ENCODE measurements around the gene PPP2R5E. TPM values are rescaled to one million over a fixed set of nuclear protein-coding genes. Genes with fewer than 3 reads are reported as not detected.

The PPP2R5E gene
- total RNA-seq, 1 donor from 2014 or later: 67.7 TPM

DNA sequence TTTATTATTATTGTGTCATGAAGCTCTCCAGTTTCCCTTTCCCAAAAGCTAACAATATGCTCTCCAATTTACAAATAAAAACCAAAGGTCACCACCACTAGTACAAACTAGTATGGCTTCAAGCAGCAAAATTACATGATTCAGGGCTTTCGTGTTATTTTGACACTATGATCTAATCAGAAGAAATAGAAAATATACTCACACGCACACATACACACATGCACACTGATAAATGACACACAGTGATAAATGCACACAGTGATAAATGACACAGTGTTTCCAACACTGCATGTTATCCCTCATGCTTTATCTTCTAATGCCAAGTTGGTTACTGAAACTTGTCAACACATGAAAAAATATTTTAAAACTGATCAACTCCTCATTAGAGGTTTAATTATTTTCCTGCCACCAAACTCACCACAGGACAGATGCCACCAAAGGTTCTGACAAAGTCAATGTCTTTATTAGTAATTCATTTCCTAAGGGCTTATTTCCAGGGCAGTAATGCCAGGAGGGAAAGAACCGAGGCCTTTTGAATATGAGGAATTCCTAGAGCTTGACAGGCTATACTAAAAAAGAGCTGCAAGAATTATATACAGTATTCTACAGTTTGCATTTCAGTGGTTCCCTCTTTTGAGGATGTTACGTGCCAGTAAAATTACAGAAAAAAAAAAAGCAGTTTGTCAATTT is 82.4 kb downstream of the PPP2R5E start:
- Mint-ChIP-seq H3K4me3 (ENCODE audit: unreplicated experiment) (no peak overlapping the region), H3K36me3 (ENCODE audit: unreplicated experiment) (no peaks in the 10 kb centered on the region), H3K9me3 (ENCODE audit: unreplicated experiment) (peaks cover 3% of the 10 kb centered on the region), H3K27ac (ENCODE audit: unreplicated experiment) (no peak overlapping the region), H3K27me3 (ENCODE audit: unreplicated experiment) (no peaks in the 10 kb centered on the region), H3K4me1 (ENCODE audit: low read depth, unreplicated experiment) (peaks cover 6% of the 10 kb centered on the region)
- TF ChIP-seq, protein P1, sequence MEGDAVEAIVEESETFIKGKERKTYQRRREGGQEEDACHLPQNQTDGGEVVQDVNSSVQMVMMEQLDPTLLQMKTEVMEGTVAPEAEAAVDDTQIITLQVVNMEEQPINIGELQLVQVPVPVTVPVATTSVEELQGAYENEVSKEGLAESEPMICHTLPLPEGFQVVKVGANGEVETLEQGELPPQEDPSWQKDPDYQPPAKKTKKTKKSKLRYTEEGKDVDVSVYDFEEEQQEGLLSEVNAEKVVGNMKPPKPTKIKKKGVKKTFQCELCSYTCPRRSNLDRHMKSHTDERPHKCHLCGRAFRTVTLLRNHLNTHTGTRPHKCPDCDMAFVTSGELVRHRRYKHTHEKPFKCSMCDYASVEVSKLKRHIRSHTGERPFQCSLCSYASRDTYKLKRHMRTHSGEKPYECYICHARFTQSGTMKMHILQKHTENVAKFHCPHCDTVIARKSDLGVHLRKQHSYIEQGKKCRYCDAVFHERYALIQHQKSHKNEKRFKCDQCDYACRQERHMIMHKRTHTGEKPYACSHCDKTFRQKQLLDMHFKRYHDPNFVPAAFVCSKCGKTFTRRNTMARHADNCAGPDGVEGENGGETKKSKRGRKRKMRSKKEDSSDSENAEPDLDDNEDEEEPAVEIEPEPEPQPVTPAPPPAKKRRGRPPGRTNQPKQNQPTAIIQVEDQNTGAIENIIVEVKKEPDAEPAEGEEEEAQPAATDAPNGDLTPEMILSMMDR (IDR thresholded peaks at IDR 0.05; ENCODE audit: partially characterized antibody, unreplicated experiment): no peak
- no peak for DNase-seq

DNA sequence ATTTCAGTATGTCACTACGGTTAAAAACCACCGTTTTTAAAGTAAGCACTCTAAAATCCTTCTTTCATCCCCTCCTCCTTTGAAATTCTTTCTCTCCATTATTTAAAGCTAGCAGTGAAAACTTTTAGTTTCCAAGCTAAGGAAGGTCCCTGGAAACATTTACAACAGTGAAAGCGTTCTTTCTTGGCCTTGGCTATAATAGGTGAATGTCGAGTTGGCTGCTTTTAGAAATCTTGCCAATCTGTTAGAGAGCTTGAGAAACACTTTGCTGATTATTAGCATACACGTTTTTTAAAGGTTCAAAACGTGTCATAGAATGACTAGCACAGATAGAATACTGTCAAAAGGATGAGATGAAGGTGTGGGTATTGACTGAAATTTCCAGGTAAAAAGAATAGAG is 83.4 kb downstream of the PPP2R5E start:
- H3K27me3 Mint-ChIP-seq (ENCODE audit: unreplicated experiment): no peaks in the 10 kb centered on the region
- no peak for DNase-seq
- H3K9me3 Mint-ChIP-seq (ENCODE audit: unreplicated experiment): peaks cover 3% of the 10 kb centered on the region
- H3K4me1 Mint-ChIP-seq (ENCODE audit: low read depth, unreplicated experiment): peaks cover 13% of the 10 kb centered on the region
- no peak overlapping the region for H3K27ac Mint-ChIP-seq (ENCODE audit: unreplicated experiment)
- no peak overlapping the region for H3K4me3 Mint-ChIP-seq (ENCODE audit: unreplicated experiment)
- H3K36me3 Mint-ChIP-seq (ENCODE audit: unreplicated experiment): no peaks in the 10 kb centered on the region
- TF ChIP-seq, protein P1 (IDR thresholded peaks at IDR 0.05; ENCODE audit: partially characterized antibody, unreplicated experiment): no peak

DNA sequence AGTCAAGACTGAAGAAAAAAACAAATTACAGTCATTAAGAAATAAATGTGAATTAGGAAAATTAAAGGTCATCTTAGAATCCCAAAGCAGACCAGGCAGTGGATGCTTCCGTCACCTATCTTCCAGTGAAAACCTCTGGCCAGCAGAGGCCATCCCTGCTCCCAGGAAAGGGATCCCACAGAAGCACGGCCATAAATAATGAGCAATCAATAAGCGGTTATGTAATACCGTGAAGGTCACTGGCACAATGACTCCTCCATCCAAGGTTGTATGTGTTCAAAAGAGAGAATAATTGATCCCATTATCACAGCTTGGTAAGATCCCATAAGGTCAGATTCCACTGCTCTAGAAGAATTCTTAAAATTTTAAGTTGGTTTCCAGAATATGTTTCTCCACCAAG is 85.7 kb downstream of the PPP2R5E start:
- DNase-seq: no peak
- Mint-ChIP-seq H3K4me3 (ENCODE audit: unreplicated experiment) (no peak overlapping the region), H3K4me1 (ENCODE audit: low read depth, unreplicated experiment) (peaks cover 15% of the 10 kb centered on the region), H3K36me3 (ENCODE audit: unreplicated experiment) (no peaks in the 10 kb centered on the region), H3K27me3 (ENCODE audit: unreplicated experiment) (no peaks in the 10 kb centered on the region), H3K27ac (ENCODE audit: unreplicated experiment) (no peak overlapping the region), H3K9me3 (ENCODE audit: unreplicated experiment) (peaks cover 2% of the 10 kb centered on the region)
- TF ChIP-seq, protein P1 (IDR thresholded peaks at IDR 0.05; ENCODE audit: partially characterized antibody, unreplicated experiment): no peak

DNA sequence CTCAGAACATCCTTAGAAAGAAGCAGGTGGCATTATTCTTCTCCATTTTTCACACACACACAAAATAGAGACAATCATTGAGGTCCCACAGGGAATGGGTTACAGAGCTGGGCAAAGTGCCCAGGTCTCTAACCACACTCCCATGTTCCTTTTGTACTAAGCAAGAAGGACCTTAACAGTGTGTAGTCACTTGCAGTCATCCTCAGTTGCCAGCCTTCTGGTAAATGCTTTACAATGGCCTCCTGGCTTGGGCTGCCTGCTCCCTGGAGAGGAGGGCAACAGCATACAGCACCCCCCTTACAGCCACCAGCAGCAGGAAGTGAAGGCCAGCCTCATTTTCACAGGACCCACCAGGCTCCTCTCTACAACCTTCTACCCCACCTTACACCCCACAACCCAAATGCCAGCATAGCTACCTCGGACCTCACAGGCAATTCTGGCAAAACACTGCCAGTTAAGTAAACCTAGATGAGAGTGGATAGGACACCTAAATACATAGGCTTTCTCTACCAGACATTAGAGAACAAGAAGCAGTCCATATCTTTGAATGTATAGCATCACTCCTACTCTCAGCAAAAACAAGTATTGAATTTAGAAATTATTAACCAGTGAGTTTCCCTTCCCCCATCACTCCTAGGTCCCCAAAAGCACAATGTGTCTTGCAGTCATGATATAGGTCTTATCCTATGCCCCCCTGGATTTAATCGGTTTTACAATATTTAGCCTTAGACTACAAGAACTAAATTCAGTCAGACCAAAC is 88.1 kb downstream of the PPP2R5E start:
- DNase-seq: peak; percentile 20
- Mint-ChIP-seq H3K9me3 (ENCODE audit: unreplicated experiment) (peaks cover 2% of the 10 kb centered on the region), H3K36me3 (ENCODE audit: unreplicated experiment) (no peaks in the 10 kb centered on the region), H3K27me3 (ENCODE audit: unreplicated experiment) (no peaks in the 10 kb centered on the region), H3K4me3 (ENCODE audit: unreplicated experiment) (no peak overlapping the region), H3K27ac (ENCODE audit: unreplicated experiment) (peak overlapping the region; percentile 28), H3K4me1 (ENCODE audit: low read depth, unreplicated experiment) (peaks cover 15% of the 10 kb centered on the region)
- TF ChIP-seq, protein P1 (IDR thresholded peaks at IDR 0.05; ENCODE audit: partially characterized antibody, unreplicated experiment): no peak

DNA sequence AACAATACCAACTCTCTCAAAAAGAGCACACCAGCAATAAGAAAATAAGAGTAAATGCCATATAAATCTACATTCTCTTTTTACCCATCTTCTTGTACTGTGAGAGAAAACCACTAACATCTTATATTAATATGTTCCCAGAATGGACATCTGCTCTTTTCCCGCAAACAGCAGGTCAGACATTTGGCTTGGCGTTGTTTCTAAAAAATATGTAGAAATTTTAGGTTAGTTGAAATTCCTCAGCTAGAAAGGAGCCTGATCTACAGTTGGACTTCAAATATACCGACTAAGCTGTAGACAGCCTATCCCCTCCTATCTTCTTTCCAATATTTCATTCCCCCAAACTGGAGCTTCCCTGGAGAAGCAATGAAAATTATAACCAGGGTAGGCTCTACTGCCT is 88.7 kb downstream of the PPP2R5E start:
- TF ChIP-seq, protein P1 (IDR thresholded peaks at IDR 0.05; ENCODE audit: partially characterized antibody, unreplicated experiment): no peak
- Mint-ChIP-seq H3K4me1 (ENCODE audit: low read depth, unreplicated experiment) (peaks cover 12% of the 10 kb centered on the region), H3K9me3 (ENCODE audit: unreplicated experiment) (peaks cover 2% of the 10 kb centered on the region), H3K27me3 (ENCODE audit: unreplicated experiment) (no peaks in the 10 kb centered on the region), H3K27ac (ENCODE audit: unreplicated experiment) (peak overlapping the region; percentile 28), H3K4me3 (ENCODE audit: unreplicated experiment) (no peak overlapping the region), H3K36me3 (ENCODE audit: unreplicated experiment) (no peaks in the 10 kb centered on the region)
- no peak for DNase-seq

Measured in glutamatergic neuron (in vitro differentiated cells).